Right cardiac atrium (tissue), 5 donors: ENCODE data around the gene APRT. TPM values are rescaled to one million over a fixed set of nuclear protein-coding genes. Genes with fewer than 3 reads are reported as not detected.

Experiments used
- ATAC-seq, 2 donors: fragments of 200-7000 bp; cut with Tn5 transposase; one replicate each; pipeline versions ENCODE4 v1.8.0 to v1.9.1; 2020; ENCODE audit warnings: moderate library complexity in 2 of 2, mild to moderate bottlenecking in 1 of 2
- DNase-seq, 3 donors: peaks; one replicate each; pipeline ENCODE4 v3.0.0-alpha.2; 2020
- H3K27ac ChIP-seq: one replicate; pipeline ENCODE4 v1.5.1; 2013; ENCODE audit warnings: mild to moderate bottlenecking, low read length, control low read depth, moderate library complexity
- H3K27me3 ChIP-seq: one replicate; pipeline ENCODE4 v1.6.1; 2013; ENCODE audit not compliant: control insufficient read depth, insufficient read depth
- H3K4me1 ChIP-seq: one replicate; pipeline ENCODE4 v1.6.1; 2013; ENCODE audit warnings: low read length; ENCODE audit not compliant: control insufficient read depth, insufficient read depth
- H3K4me3 ChIP-seq: one replicate; pipeline ENCODE4 v1.5.1; 2013; ENCODE audit warnings: low read length, control low read depth
- H3K9me3 ChIP-seq: one replicate; pipeline ENCODE4 v1.6.1; 2013; ENCODE audit warnings: low read length; ENCODE audit not compliant: control insufficient read depth
- WGBS: extraction: QIAGEN DNeasy Blood & Tissue Kit; methylation state at CpG from one replicate; pipeline ENCODE4 v1.1.7; 2013; 5-methylcytosine and 5-hydroxymethylcytosine counted together
- intact Hi-C, 4 donors: fragments of 100-400 bp; cut with DNase I; formaldehyde crosslinking; loops; one replicate each; pipeline versions ENCODE4 v1.11.0 to v1.14.0; 2022 to 2023
- polyA plus RNA-seq: library from polyadenylated mRNA; stranded (reverse); fragments of 200-250 nt; gene quantifications from one replicate; pipeline ENCODE4 v1.2.3, GENCODE V29; 2013
- total RNA-seq, 4 donors: library from RNA; stranded (reverse); fragmentation: NEBNext Ultra II Directional; extraction: Animal tissue kit (Norgen Biotek cat#: 25700); gene quantifications; one replicate each; pipeline ENCODE4 v1.2.1, GENCODE V29; 2021
- donor health status: healthy with polysubstance abuse.
- donor health status: DM: no; HTN: yes; CAD: no.
- donor health status: DM: no; HTN: no; CAD: no.
- donor health status: DM: no; HTN: yes; CAD: no; lungs with severe emphysema.
- donor health status: DM: yes; HTN: yes; CAD: no.

APRT gene
- total and polyA plus RNA-seq, 5 donors = 40.8 to 82.0 (median 51.6) TPM

DNA sequence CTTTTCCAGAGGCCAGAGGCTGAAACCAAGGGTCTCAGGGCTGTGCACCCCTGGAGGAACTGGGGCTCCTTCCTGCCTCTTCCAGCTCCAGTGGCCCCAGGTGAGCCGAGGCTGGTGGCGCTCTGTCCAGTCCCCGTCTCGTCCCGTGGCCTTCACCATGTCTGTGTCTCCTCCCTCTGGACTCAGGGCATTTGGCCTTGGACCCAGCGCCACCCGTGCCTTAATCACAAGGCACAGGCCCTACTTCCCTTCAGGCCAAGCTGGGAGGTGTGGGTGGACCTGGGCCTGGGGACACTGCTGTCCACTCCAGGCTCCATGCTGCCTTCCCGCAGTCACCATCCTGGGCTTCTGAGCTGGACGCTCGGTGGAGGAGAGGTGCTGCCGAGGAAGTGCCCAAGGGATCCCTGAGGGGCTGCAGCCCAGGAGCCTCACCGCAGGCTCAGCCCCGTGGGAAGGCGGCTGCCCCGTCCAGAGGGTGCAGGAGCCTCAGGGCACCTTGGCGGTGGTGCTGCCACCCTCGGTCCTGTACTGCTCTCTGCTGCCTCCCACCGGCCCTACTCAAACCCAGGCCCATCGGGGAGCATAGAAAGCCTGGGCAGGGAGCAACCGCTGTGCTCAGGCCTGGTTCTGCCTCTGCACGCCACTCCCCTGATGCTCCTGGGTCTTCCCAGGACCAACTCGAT lies 9.6 kb upstream of the APRT start:
- intact Hi-C loops = no loop called here
- DNase-seq (no peak), ATAC-seq (no peak)
- Histone ChIP-seq H3K27me3 (no peaks in the 10 kb centered on the region), H3K27ac (no peak overlapping the region), H3K4me1 (no peaks in the 10 kb centered on the region), H3K4me3 (no peak overlapping the region), H3K9me3 (no peaks in the 10 kb centered on the region)
- WGBS = 92% methylated on average over 22 of the region's 22 CpGs

DNA sequence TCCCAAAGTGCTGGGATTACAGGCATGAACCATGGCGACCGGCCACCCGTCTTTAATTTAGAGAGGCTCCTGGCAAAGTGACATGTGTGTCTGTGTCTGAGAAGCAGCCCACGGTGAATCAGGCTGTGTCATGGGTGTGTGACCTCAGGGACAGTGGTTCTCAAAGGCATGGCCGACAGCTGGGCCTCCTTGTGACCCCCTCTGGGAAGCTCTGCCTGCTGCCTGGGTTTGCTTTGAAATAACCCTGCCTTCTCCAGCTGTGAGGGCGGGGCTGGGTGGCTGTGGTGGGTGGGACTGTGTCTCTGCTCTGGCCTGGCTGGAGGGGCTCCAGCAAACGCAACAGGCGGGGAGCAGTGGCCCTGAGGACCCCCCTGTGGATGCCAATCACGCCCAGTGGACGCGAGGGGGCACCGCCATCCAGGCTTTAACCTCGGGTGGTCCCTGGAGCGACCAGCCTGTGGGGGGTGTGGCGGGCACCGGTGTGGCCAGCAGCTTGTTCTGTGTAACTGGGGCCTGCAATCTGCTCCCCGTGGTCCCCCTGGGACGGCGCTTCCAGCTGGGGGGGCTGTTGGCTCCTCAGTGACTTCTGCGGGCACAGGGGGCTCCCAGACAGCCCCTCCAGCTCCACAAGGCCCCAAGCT lies 8.8 kb upstream of the APRT start:
- WGBS = 90% methylated on average over 20 of the region's 20 CpGs
- Histone ChIP-seq H3K4me1 (no peaks in the 10 kb centered on the region), H3K27ac (no peak overlapping the region), H3K27me3 (no peaks in the 10 kb centered on the region), H3K4me3 (no peak overlapping the region), H3K9me3 (no peaks in the 10 kb centered on the region)
- no peak for ATAC-seq
- DNase-seq = no peak
- intact Hi-C loops = no loop called here

DNA sequence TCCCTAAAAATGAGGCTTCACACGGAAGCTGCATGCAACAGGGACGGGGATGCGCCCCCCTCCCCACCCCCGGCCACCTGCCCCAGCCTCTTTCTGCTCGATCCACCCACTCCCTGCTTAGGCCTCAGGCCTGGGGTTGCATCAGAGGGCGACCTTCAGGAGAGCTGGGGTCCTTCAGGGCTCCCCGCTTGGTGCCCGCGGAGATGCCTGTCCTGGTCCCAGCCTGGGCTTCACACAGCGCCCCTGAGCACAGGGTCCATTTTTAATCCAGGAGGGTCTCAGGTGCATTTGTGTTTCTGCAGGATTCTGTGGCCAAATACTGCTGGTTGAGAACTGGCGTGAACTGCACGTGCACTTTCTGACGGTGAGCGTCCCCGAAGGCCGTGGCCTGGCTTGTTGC lies 7.4 kb upstream of the APRT start:
- H3K4me3 ChIP-seq = no peak overlapping the region
- 88% methylated on average over 16 of the region's 16 CpGs for whole genome bisulfite sequencing
- no peaks in the 10 kb centered on the region for H3K4me1 ChIP-seq
- H3K9me3 ChIP-seq = no peaks in the 10 kb centered on the region
- H3K27ac ChIP-seq = no peak overlapping the region
- ATAC-seq (no peak), DNase-seq (no peak)
- intact Hi-C loops = loop anchor here in 1 of 4 donors (10.0 kb wide), 1 partner anchor 346 kb away; no protein-coding TSS in a partner anchor
- no peaks in the 10 kb centered on the region for H3K27me3 ChIP-seq

DNA sequence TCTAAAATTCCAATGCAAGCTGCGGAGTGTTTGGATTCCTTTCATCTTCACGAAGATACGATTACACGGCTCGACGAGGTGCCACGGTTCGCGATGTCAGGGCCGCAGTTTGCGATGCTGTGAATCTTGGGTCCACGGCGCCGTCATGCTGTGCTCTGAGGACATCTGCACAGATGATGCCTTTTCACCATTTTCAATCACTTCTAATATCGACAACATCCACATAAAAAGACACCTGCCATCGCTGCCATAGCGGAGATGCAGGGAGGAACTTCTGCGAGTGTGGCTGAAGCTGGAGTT lies 6.8 kb upstream of the APRT start:
- H3K4me1 ChIP-seq = no peaks in the 10 kb centered on the region
- no peaks in the 10 kb centered on the region for H3K9me3 ChIP-seq
- intact Hi-C loops = loop anchor here in 1 of 4 donors (10.0 kb wide), 1 partner anchor 346 kb away; no protein-coding TSS in a partner anchor
- no peak overlapping the region for H3K27ac ChIP-seq
- WGBS = 86% methylated on average over 18 of the region's 18 CpGs
- ATAC-seq (no peak), DNase-seq (no peak)
- H3K27me3 ChIP-seq = no peaks in the 10 kb centered on the region
- no peak overlapping the region for H3K4me3 ChIP-seq

DNA sequence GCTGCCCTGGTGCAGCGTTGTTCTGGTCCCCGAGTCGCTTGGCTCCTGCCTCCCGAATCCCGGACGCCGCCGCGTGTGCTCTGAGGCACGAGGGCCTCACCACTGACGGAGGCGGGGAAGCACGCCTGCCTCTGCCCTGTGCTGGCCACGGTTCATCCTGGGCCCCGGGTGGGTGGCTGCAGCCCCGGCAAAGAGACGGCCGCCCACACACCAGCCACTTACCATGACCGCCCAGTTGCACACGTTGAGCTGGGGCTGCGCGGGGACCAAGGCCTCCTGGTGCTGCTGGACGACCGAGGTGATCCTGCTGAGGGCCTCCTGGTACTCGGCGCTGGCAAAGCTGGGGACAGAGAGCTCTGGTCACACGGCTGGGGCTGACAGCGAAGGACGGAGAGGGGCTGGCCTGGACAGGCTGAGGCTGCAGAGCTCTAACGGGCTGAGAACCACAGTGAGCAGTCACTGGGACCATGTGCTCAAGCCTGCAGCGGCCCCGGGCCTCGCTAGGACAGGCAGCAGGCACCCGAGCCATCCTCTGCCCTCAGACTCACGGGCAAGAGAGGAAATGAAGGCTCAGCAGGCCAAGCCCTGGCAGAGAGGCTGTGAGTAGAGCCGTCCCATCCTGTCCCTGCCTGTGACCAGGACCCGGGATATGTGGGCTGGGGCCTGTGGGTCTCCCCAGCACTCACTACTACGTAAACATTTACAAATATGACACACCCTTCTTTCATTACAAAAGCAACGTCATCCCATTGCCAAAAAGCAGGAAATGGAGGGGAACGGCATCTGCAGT lies 6.3 kb upstream of the APRT start:
- H3K9me3 ChIP-seq = no peaks in the 10 kb centered on the region
- no peaks in the 10 kb centered on the region for H3K27me3 ChIP-seq
- no peak overlapping the region for H3K27ac ChIP-seq
- DNase-seq (no peak), ATAC-seq (no peak)
- H3K4me3 ChIP-seq = no peak overlapping the region
- intact Hi-C loops = loop anchor here in 1 of 4 donors (10.0 kb wide), 1 partner anchor 347 kb away; no protein-coding TSS in a partner anchor
- H3K4me1 ChIP-seq = no peaks in the 10 kb centered on the region
- 86% methylated on average over 40 of the region's 40 CpGs for WGBS

DNA sequence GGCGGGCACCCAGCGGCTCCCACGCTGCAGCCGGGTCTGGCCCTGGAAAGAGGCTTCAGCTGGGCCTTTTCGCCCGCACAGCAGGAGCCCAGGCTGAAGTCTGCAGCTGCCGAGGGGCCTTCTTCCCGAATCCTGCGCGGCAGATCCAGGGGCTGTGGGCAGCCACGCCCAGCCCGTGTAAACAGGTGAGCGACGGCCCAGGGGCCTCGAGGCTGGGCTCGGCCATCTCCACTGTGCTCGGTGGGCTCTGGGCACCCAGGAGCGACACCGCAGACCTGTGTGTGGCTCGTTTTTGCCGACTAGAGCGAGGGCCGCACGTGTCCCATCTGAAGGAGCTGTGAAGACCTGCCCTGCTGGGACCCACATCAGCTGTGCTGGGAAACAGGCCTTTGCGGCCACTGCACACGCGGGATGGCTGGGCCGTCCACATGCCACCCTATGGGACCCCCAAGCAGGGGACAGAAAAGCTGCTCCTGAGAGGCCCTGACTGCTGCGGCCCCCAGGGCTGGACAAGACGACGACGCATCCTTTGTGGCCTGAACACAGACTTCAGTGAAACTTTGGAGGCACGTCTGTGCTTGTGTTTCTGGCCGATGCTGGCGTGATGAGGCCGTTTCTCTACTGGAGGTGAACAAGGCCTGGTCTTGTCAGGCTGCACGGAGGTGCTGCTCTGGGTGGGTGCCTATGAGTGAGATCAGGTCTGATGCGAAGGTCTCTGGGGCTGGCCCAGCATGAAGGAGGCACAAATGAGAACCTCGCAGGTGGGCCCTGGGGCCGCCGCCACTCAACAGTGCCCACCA lies 5.2 kb upstream of the APRT start:
- H3K9me3 ChIP-seq = no peaks in the 10 kb centered on the region
- H3K27me3 ChIP-seq = no peaks in the 10 kb centered on the region
- no peak for DNase-seq
- H3K27ac ChIP-seq = no peak overlapping the region
- intact Hi-C loops = loop anchor here in 1 of 4 donors (10.0 kb wide), 1 partner anchor 348 kb away; no protein-coding TSS in a partner anchor
- no peak overlapping the region for H3K4me3 ChIP-seq
- WGBS = 89% methylated on average over 41 of the region's 41 CpGs
- ATAC-seq = no peak
- H3K4me1 ChIP-seq = no peaks in the 10 kb centered on the region

DNA sequence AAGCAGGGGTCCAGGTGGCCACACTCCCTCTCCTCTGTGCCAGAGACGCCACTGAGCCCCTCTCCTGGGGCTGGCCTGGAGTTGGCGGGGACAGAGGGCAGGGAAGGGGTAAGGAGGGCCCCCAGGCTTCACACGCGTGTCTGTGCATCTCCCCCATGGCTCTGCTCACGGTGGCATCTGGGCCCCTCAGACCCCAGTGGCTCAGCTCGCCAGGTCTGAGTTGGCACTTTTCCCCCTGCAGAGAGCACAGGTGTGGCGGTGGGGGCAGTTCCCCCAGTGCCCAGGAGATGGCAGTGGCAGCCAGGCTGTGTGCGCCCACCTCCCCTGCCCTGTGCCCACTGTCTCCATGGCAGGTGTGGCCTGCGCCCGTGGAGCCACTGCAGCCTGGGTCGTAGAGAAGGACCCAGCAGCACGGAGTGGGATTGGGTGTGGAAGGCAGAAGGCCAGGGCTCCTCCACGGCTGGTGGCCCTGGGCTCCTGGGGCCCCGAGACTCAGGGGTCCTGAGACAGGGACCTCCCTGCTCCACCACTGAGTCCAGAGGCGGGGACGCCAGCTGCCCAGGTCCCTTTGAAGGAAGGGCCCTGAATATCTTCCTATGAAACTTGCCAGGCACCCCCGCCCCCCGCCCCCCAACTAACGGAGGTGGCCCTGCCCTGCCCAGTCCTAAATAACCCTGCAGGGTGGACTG lies 4.3 kb upstream of the APRT start:
- DNase-seq (no peak), ATAC-seq (no peak)
- Histone ChIP-seq H3K27me3 (no peaks in the 10 kb centered on the region), H3K4me3 (no peak overlapping the region), H3K27ac (no peak overlapping the region), H3K4me1 (no peaks in the 10 kb centered on the region), H3K9me3 (no peaks in the 10 kb centered on the region)
- 56% methylated on average over 19 of the region's 19 CpGs for WGBS
- intact Hi-C loops = loop anchor here in 1 of 4 donors (10.0 kb wide), 1 partner anchor 349 kb away; no protein-coding TSS in a partner anchor

DNA sequence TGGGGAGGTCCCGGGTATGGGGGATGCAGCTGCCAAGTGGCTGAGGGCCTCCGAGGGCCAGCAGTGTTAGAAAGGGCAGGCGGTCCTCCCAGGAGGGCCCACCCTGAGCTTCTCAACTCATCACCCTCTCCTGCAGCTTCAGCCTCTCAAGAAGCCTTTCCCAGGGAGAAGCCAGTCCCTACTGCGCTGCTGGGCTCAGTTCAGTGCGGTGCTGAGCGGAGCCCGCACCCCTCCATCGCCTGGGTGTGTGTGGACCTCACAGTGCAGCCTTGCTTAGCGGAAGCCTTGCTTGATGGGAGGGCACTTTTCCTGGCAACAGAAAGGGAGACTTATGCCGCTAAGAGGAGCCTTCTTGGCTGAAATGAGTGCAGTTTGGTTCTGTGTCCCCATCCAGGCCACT lies 3.5 kb upstream of the APRT start:
- DNase-seq (no peak), ATAC-seq (no peak)
- Histone ChIP-seq H3K4me3 (no peak overlapping the region), H3K9me3 (no peaks in the 10 kb centered on the region), H3K4me1 (no peaks in the 10 kb centered on the region), H3K27me3 (no peaks in the 10 kb centered on the region), H3K27ac (no peak overlapping the region)
- 78% methylated on average over 10 of the region's 10 CpGs for WGBS
- intact Hi-C loops = loop anchor here in 1 of 4 donors (10.0 kb wide), 1 partner anchor 350 kb away; no protein-coding TSS in a partner anchor

DNA sequence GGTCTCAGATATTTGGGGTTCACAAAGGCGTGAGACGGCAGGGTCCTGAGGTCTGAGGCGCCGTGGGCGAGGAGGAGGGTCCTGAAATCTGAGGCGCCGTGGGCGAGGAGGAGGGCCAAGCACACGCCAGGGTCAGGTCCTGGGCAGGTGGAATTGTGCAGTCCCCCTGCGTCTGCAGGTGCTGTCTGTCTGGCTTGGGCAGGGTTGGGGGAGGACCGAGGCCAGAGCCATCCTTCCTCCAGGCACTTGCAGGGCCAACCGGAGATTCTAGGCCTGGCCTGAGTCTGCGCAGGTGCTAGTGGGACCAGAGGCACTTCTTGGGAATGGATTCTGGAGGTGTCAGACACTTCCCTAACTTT lies 2.4 kb upstream of the APRT start:
- 91% methylated on average over 13 of the region's 13 CpGs for WGBS
- H3K4me1 ChIP-seq = no peaks in the 10 kb centered on the region
- H3K27ac ChIP-seq = no peak overlapping the region
- H3K4me3 ChIP-seq = no peak overlapping the region
- no peaks in the 10 kb centered on the region for H3K27me3 ChIP-seq
- intact Hi-C loops = loop anchor here in 1 of 4 donors (10.0 kb wide), 1 partner anchor 351 kb away; no protein-coding TSS in a partner anchor
- ATAC-seq (no peak), DNase-seq (no peak)
- H3K9me3 ChIP-seq = no peaks in the 10 kb centered on the region
